GM23338 (cell line): Measurements from ENCODE around the gene PDCD11. TPM values are rescaled to one million over a fixed set of nuclear protein-coding genes. Genes with fewer than 3 reads are reported as not detected.

Experiments used
- ATAC-seq: fragments of 200-7000 bp; cut with Tn5 transposase; 3 replicates; pipeline ENCODE4 v1.9.1; 2020
- DNase-seq: peaks from one replicate; pipeline ENCODE4 v3.0.0-alpha.2; 2015; ENCODE audit warnings: low spot score
- H2AFZ ChIP-seq: fragments of 200-600 bp; sonication (generic); 2 replicates; pipeline ENCODE4 v1.8.0; 2016; ENCODE audit warnings: antibody characterized with exemption, mild to moderate bottlenecking, moderate library complexity
- H3F3A ChIP-seq: fragments of 200-600 bp; sonication (generic); replicated peaks from 2 replicates; pipeline ENCODE4 v1.8.0; 2017; ENCODE audit warnings: antibody characterized with exemption, mixed run types, low read depth
- H3K27ac ChIP-seq: fragments of 200-600 bp; sonication (generic); 2 replicates; pipeline ENCODE4 v1.6.1; 2016; ENCODE audit warnings: low read depth
- H3K27me3 ChIP-seq: fragments of 200-600 bp; sonication (generic); 2 replicates; pipeline ENCODE4 v1.8.0; 2016; ENCODE audit warnings: mild to moderate bottlenecking, mixed run types, moderate library complexity; ENCODE audit not compliant: insufficient read depth
- H3K36me3 ChIP-seq: fragments of 200-600 bp; sonication (generic); 2 replicates; pipeline ENCODE4 v1.8.0; 2016; ENCODE audit warnings: mild to moderate bottlenecking; ENCODE audit not compliant: insufficient read depth
- H3K4me1 ChIP-seq: fragments of 200-600 bp; sonication (generic); 2 replicates; pipeline ENCODE4 v1.8.0; 2016; ENCODE audit warnings: mild to moderate bottlenecking, moderate library complexity; ENCODE audit not compliant: insufficient read depth
- H3K4me2 ChIP-seq: fragments of 200-600 bp; sonication (generic); 2 replicates; pipeline ENCODE4 v1.7.1; 2017; ENCODE audit warnings: mixed run types
- H3K4me3 ChIP-seq: fragments of 200-600 bp; sonication (generic); 2 replicates; pipeline ENCODE4 v1.6.1; 2016; ENCODE audit warnings: mixed run types
- H3K79me2 ChIP-seq: fragments of 200-600 bp; sonication (generic); replicated peaks from 2 replicates; pipeline ENCODE4 v1.8.0; 2017; ENCODE audit warnings: mild to moderate bottlenecking; ENCODE audit not compliant: insufficient read depth
- H3K9me2 ChIP-seq: fragments of 200-600 bp; sonication (generic); 2 replicates; pipeline ENCODE4 v1.8.0; 2017; ENCODE audit not compliant: insufficient read depth
- H4K20me1 ChIP-seq: fragments of 200-600 bp; sonication (generic); replicated peaks from 2 replicates; pipeline ENCODE4 v1.8.0; 2017; ENCODE audit warnings: mild to moderate bottlenecking; ENCODE audit not compliant: insufficient read depth
- H3K27ac Mint-ChIP-seq: 2 replicates; pipeline ENCODE4 v1.8.0; 2020; ENCODE audit warnings: inconsistent platforms, mild to moderate bottlenecking, moderate library complexity, mixed read lengths
- H3K27me3 Mint-ChIP-seq: 3 replicates; pipeline ENCODE4 v1.8.0; 2022; ENCODE audit warnings: low read depth, mild to moderate bottlenecking, moderate library complexity, mixed read lengths, inconsistent platforms; ENCODE audit not compliant: insufficient read depth, poor library complexity
- H3K36me3 Mint-ChIP-seq: 3 replicates; pipeline ENCODE4 v1.8.0; 2021; ENCODE audit warnings: low read depth, mild to moderate bottlenecking, inconsistent platforms, moderate library complexity, mixed read lengths
- H3K4me1 Mint-ChIP-seq: 3 replicates; pipeline ENCODE4 v1.8.0; 2020; ENCODE audit warnings: mild to moderate bottlenecking, inconsistent platforms, mixed read lengths
- H3K4me3 Mint-ChIP-seq: 3 replicates; pipeline ENCODE4 v1.8.0; 2021; ENCODE audit warnings: moderate library complexity, mild to moderate bottlenecking, inconsistent platforms, mixed read lengths
- H3K9me3 Mint-ChIP-seq: 3 replicates; pipeline ENCODE4 v1.8.0; 2020; ENCODE audit warnings: moderate library complexity, mild to moderate bottlenecking, inconsistent platforms, mixed read lengths
- CREB1 ChIP-seq: fragments of 250-450 bp; sonication (Bioruptor Pico); IDR thresholded peaks from 2 replicates; pipeline ENCODE4 v1.5.0; 2020; ENCODE audit warnings: low read depth, mild to moderate bottlenecking, moderate library complexity
- EZH2 ChIP-seq: fragments of 200-600 bp; sonication (generic); IDR thresholded peaks from one replicate; pipeline ENCODE4 v1.8.0; 2017; ENCODE audit warnings: antibody characterized with exemption, mild to moderate bottlenecking, low read depth; ENCODE audit not compliant: unreplicated experiment
- EZH2phosphoT487 ChIP-seq: fragments of 200-600 bp; sonication (generic); IDR thresholded peaks from one replicate; pipeline ENCODE4 v1.8.1; 2018; ENCODE audit warnings: antibody characterized with exemption; ENCODE audit not compliant: unreplicated experiment
- JUNB ChIP-seq: IDR thresholded peaks from one replicate; pipeline ENCODE4 v1.6.1; 2016; ENCODE audit warnings: antibody characterized with exemption; ENCODE audit not compliant: unreplicated experiment
- NANOG ChIP-seq: IDR thresholded peaks from 2 replicates; pipeline ENCODE4 v1.6.1; 2016; ENCODE audit warnings: antibody characterized with exemption, borderline replicate concordance
- POLR2AphosphoS5 ChIP-seq: IDR thresholded peaks from 2 replicates; pipeline ENCODE4 v1.6.1; 2016; ENCODE audit warnings: antibody characterized with exemption, low read depth
- STAT1 ChIP-seq: IDR thresholded peaks from one replicate; pipeline ENCODE4 v1.6.1; 2016; ENCODE audit warnings: antibody characterized with exemption; ENCODE audit not compliant: unreplicated experiment
- ZNF114 ChIP-seq: fragments of 250-450 bp; sonication (Bioruptor Pico); IDR thresholded peaks from 2 replicates; pipeline ENCODE4 v1.5.0; 2020; ENCODE audit warnings: mild to moderate bottlenecking, moderate library complexity
- ZNF331 ChIP-seq: fragments of 250-450 bp; sonication (Bioruptor Pico); IDR thresholded peaks from 2 replicates; pipeline ENCODE4 v1.5.0; 2020; ENCODE audit warnings: low read depth, mild to moderate bottlenecking, moderate library complexity
- polyA plus RNA-seq: library from polyadenylated mRNA; unstranded; fragments of >200 nt; fragmentation: Nextera tagmentation; extraction: Ambion mirVana; gene quantifications from 2 replicates; pipeline ENCODE4 v1.2.1, GENCODE V29; 2016
- total RNA-seq: library from RNA; depleted of rRNA; stranded (reverse); fragments of >200 nt; shearing (Covaris generic); gene quantifications from 2 replicates; pipeline ENCODE4 v1.2.3, GENCODE V29; 2014
- TF ChIP-seq, protein P1 (sequence below): IDR thresholded peaks from one replicate; pipeline ENCODE4 v1.6.1; 2018; ENCODE audit warnings: antibody characterized with exemption; ENCODE audit not compliant: unreplicated experiment
- TF ChIP-seq, protein P2 (sequence below): IDR thresholded peaks from 2 replicates; pipeline ENCODE4 v1.6.1; 2016; ENCODE audit warnings: antibody characterized with exemption
- TF ChIP-seq, protein P3 (sequence below), 2 experiments: fragments of 200-600 bp in 1 of 2; sonication (generic) in 1 of 2; conservative IDR thresholded peaks; 2 replicates each; pipeline versions ENCODE4 v1.5.1 to v1.6.1; 2016 to 2017; ENCODE audit warnings: antibody characterized with exemption in 2 of 2, low read depth in 2 of 2, mild to moderate bottlenecking in 2 of 2, moderate library complexity in 1 of 2

The PDCD11 gene
- total and polyA plus RNA-seq, 2 experiments from 2014 or later, result 82.1 to 87.8 TPM

DNA sequence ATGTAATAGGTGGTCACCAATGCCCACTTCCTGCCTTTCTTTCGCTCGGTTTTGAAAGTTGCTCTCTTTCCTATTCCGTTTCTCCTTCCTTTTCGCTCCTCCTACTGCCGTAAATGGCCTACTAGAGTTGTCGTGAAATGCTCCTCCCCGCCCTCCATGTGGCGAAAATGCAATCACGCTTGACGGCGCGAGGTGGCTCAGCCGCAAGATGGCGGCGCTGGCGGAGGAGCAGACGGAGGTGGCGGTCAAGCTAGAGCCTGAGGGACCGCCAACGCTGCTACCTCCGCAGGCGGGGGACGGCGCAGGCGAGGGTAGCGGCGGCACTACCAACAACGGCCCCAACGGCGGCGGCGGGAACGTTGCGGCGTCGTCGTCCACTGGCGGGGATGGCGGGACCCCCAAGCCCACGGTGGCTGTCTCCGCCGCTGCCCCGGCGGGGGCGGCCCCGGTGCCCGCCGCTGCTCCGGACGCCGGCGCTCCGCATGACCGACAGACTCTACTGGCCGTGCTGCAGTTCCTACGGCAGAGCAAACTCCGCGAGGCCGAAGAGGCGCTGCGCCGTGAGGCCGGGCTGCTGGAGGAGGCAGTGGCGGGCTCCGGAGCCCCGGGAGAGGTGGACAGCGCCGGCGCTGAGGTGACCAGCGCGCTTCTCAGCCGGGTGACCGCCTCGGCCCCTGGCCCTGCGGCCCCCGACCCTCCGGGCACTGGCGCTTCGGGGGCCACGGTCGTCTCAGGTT lies 28.5 kb upstream of the PDCD11 start, which contains the start of gene TAF5 (continued):
- TF ChIP-seq JUNB (no peak), POLR2AphosphoS5 (peak; percentile 96), NANOG (no peak)
- TF ChIP-seq, protein P1, sequence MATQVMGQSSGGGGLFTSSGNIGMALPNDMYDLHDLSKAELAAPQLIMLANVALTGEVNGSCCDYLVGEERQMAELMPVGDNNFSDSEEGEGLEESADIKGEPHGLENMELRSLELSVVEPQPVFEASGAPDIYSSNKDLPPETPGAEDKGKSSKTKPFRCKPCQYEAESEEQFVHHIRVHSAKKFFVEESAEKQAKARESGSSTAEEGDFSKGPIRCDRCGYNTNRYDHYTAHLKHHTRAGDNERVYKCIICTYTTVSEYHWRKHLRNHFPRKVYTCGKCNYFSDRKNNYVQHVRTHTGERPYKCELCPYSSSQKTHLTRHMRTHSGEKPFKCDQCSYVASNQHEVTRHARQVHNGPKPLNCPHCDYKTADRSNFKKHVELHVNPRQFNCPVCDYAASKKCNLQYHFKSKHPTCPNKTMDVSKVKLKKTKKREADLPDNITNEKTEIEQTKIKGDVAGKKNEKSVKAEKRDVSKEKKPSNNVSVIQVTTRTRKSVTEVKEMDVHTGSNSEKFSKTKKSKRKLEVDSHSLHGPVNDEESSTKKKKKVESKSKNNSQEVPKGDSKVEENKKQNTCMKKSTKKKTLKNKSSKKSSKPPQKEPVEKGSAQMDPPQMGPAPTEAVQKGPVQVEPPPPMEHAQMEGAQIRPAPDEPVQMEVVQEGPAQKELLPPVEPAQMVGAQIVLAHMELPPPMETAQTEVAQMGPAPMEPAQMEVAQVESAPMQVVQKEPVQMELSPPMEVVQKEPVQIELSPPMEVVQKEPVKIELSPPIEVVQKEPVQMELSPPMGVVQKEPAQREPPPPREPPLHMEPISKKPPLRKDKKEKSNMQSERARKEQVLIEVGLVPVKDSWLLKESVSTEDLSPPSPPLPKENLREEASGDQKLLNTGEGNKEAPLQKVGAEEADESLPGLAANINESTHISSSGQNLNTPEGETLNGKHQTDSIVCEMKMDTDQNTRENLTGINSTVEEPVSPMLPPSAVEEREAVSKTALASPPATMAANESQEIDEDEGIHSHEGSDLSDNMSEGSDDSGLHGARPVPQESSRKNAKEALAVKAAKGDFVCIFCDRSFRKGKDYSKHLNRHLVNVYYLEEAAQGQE, result peak; percentile 45
- TF ChIP-seq, protein P2, sequence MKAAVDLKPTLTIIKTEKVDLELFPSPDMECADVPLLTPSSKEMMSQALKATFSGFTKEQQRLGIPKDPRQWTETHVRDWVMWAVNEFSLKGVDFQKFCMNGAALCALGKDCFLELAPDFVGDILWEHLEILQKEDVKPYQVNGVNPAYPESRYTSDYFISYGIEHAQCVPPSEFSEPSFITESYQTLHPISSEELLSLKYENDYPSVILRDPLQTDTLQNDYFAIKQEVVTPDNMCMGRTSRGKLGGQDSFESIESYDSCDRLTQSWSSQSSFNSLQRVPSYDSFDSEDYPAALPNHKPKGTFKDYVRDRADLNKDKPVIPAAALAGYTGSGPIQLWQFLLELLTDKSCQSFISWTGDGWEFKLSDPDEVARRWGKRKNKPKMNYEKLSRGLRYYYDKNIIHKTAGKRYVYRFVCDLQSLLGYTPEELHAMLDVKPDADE, result peak; percentile 74; the same call in 1 of the 2 replicates

DNA sequence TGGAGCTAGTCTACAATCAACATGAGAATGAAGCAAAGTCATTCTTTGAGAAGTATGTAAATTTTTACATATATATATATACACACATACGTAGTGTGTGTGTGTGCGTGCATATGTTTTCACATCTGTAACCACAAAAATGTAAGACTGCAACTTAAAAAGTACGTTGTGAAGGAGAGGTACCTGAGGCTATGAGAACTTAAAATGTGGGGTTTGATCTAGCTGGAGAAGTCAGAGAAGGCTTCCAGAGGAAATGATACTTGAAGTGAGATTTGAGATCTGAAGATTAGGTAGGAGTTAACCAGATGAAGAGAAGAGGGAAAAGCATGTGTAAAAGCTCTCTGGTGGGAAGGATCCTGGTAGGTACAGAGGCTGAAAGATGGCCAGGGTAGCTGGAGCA lies 22.9 kb upstream of the PDCD11 start:
- Histone ChIP-seq H3K9me2 (no peaks in the 10 kb centered on the region), H2AFZ (no peak overlapping the region), H3K27ac (no peak overlapping the region), H3K36me3 (peaks cover 11% of the 10 kb centered on the region; the same call in 1 of the 2 replicates), H3F3A (no peaks in the 10 kb centered on the region), H3K4me1 (no peaks in the 10 kb centered on the region; the same call in 1 of the 2 replicates), H4K20me1 (peaks cover 15% of the 10 kb centered on the region), H3K4me3 (no peak overlapping the region), H3K4me2 (no peak overlapping the region), H3K79me2 (peaks cover 25% of the 10 kb centered on the region), H3K27me3 (no peaks in the 10 kb centered on the region)
- no peak for ATAC-seq
- H3K9me3 Mint-ChIP-seq, result no peaks in the 10 kb centered on the region; the same call in 2 of the 3 replicates
- no peak for DNase-seq
- H3K36me3 Mint-ChIP-seq, result peaks cover 17% of the 10 kb centered on the region
- H3K27me3 Mint-ChIP-seq, result no peaks in the 10 kb centered on the region
- no peak overlapping the region for H3K4me3 Mint-ChIP-seq
- no peak overlapping the region for H3K27ac Mint-ChIP-seq
- peaks cover 2% of the 10 kb centered on the region; the same call in 2 of the 3 replicates for H3K4me1 Mint-ChIP-seq
- no peak for TF ChIP-seq EZH2phosphoT487
- TF ChIP-seq POLR2AphosphoS5, result no peak
- no peak for TF ChIP-seq ZNF331
- no peak for TF ChIP-seq JUNB
- TF ChIP-seq CREB1, result no peak
- TF ChIP-seq, protein P3, sequence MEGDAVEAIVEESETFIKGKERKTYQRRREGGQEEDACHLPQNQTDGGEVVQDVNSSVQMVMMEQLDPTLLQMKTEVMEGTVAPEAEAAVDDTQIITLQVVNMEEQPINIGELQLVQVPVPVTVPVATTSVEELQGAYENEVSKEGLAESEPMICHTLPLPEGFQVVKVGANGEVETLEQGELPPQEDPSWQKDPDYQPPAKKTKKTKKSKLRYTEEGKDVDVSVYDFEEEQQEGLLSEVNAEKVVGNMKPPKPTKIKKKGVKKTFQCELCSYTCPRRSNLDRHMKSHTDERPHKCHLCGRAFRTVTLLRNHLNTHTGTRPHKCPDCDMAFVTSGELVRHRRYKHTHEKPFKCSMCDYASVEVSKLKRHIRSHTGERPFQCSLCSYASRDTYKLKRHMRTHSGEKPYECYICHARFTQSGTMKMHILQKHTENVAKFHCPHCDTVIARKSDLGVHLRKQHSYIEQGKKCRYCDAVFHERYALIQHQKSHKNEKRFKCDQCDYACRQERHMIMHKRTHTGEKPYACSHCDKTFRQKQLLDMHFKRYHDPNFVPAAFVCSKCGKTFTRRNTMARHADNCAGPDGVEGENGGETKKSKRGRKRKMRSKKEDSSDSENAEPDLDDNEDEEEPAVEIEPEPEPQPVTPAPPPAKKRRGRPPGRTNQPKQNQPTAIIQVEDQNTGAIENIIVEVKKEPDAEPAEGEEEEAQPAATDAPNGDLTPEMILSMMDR (conservative IDR thresholded peaks at IDR 0.05; ENCODE audit: low read depth in 2 of 2), result no peak
- no peak for TF ChIP-seq ZNF114 (CRISPR knock-in tag)
- TF ChIP-seq STAT1, result no peak
- no peak for TF ChIP-seq EZH2
